ENCODE results near the gene DNAH5. TPM values are rescaled to one million over a fixed set of nuclear protein-coding genes. Genes with fewer than 3 reads are reported as not detected.

DNAH5 gene
- total RNA-seq, 4 donors from 2014 or later = under 0.01 to 1.8 (median 0.18) TPM

GRCh38 chr5:13910201-13910600 lies 34.3 kb downstream of the DNAH5 start:
- Histone ChIP-seq H3K27me3 (no peaks in the 10 kb centered on the region), H3K4me3 (no peak overlapping the region), H3K4me1 (no peaks in the 10 kb centered on the region), H3K27ac (no peak overlapping the region), H3K9me3 (no peaks in the 10 kb centered on the region), H3K36me3 (no peaks in the 10 kb centered on the region)
- TF ChIP-seq POLR2A (IDR thresholded peaks at IDR 0.05) = no peak
- TF ChIP-seq CTCF (IDR thresholded peaks at IDR 0.05) = no peak
- no peak for DNase-seq
- intact Hi-C loops (cut with DNase I; ENCODE audit: low total_unique reads) = no loop called here

- TF ChIP-seq POLR2A (IDR thresholded peaks at IDR 0.05) (no peak), CTCF (IDR thresholded peaks at IDR 0.05) (no peak)
- H3K36me3 ChIP-seq = no peaks in the 10 kb centered on the region
- H3K4me3 ChIP-seq = no peak overlapping the region
- no peaks in the 10 kb centered on the region for H3K27me3 ChIP-seq
- intact Hi-C loops (cut with DNase I; ENCODE audit: low total_unique reads) = no loop called here
- no peak for DNase-seq
- no peak overlapping the region for H3K27ac ChIP-seq
- H3K4me1 ChIP-seq = no peaks in the 10 kb centered on the region
- no peaks in the 10 kb centered on the region for H3K9me3 ChIP-seq
Observed at GRCh38 chr5:13909271-13909670, 35.2 kb downstream of the DNAH5 start.

GRCh38 chr5:13898569-13898968 lies 45.9 kb downstream of the DNAH5 start:
- DNase-seq = no peak
- H3K4me3 ChIP-seq = no peak overlapping the region

GRCh38 chr5:13878357-13878756 lies 66.1 kb downstream of the DNAH5 start:
- H3K4me1 ChIP-seq = no peaks in the 10 kb centered on the region
- intact Hi-C loops (cut with DNase I; ENCODE audit: low total_unique reads) = no loop called here

More at GRCh38 chr5:13898569-13898968, 45.9 kb downstream of the DNAH5 start:
- Histone ChIP-seq H3K27me3 (no peaks in the 10 kb centered on the region), H3K27ac (no peak overlapping the region), H3K4me1 (no peaks in the 10 kb centered on the region), H3K36me3 (no peaks in the 10 kb centered on the region), H3K9me3 (no peaks in the 10 kb centered on the region)
- intact Hi-C loops (cut with DNase I; ENCODE audit: low total_unique reads) = no loop called here
- TF ChIP-seq POLR2A (IDR thresholded peaks at IDR 0.05) (no peak), CTCF (IDR thresholded peaks at IDR 0.05) (no peak)

GRCh38 chr5:13866792-13867191 lies 77.7 kb downstream of the DNAH5 start:
- Histone ChIP-seq H3K4me3 (no peak overlapping the region), H3K9me3 (no peaks in the 10 kb centered on the region), H3K36me3 (no peaks in the 10 kb centered on the region), H3K4me1 (no peaks in the 10 kb centered on the region), H3K27ac (no peak overlapping the region), H3K27me3 (no peaks in the 10 kb centered on the region)
- DNase-seq = no peak
- TF ChIP-seq POLR2A (IDR thresholded peaks at IDR 0.05) (no peak), CTCF (IDR thresholded peaks at IDR 0.05) (no peak)
- intact Hi-C loops (cut with DNase I; ENCODE audit: low total_unique reads) = no loop called here

More at GRCh38 chr5:13878357-13878756, 66.1 kb downstream of the DNAH5 start:
- H3K4me3 ChIP-seq = no peak overlapping the region
- DNase-seq = no peak
- no peaks in the 10 kb centered on the region for H3K9me3 ChIP-seq
- no peaks in the 10 kb centered on the region for H3K27me3 ChIP-seq
- TF ChIP-seq CTCF (IDR thresholded peaks at IDR 0.05) = no peak
- no peak for TF ChIP-seq POLR2A (IDR thresholded peaks at IDR 0.05)
- no peak overlapping the region for H3K27ac ChIP-seq
- H3K36me3 ChIP-seq = no peaks in the 10 kb centered on the region
